Measurements from ENCODE around the gene MYOCD. TPM values are rescaled to one million over a fixed set of nuclear protein-coding genes. Genes with fewer than 3 reads are reported as not detected.

The MYOCD gene
- total RNA-seq, 1 experiment from 2014 or later, result not detected

- no peak for TF ChIP-seq EZH2 (IDR thresholded peaks at IDR 0.05; ENCODE audit: low read depth)
- no peak for TF ChIP-seq CTCF (conservative IDR thresholded peaks at IDR 0.05)
- Histone ChIP-seq H3K36me3 (ENCODE audit: low read depth) (no peaks in the 10 kb centered on the region), H3K27ac (no peak overlapping the region), H3K4me2 (no peak overlapping the region), H3F3A (ENCODE audit: insufficient read depth, low read depth) (no peaks in the 10 kb centered on the region), H3K27me3 (ENCODE audit: insufficient read depth, low read depth) (peaks cover 35% of the 10 kb centered on the region), H3K9me3 (ENCODE audit: insufficient read depth, low read depth) (no peaks in the 10 kb centered on the region), H3K4me1 (replicated peaks; ENCODE audit: insufficient read depth) (no peaks in the 10 kb centered on the region), H3K4me3 (no peak overlapping the region), H3K9me2 (ENCODE audit: insufficient read depth) (no peaks in the 10 kb centered on the region), H2AFZ (no peak overlapping the region), H3K79me2 (ENCODE audit: low read depth) (no peaks in the 10 kb centered on the region), H4K20me1 (ENCODE audit: insufficient read depth) (no peaks in the 10 kb centered on the region)
- intact Hi-C loops (cut with micrococcal nuclease; ENCODE audit: unreplicated experiment), result no loop called here
- no peak for DNase-seq
- ChIA-PET CTCF (no interaction called here), POLR2A (ENCODE audit: unreplicated experiment) (no interaction called here)
- BruUV-seq (replicated peaks), result no TSS peak
Observed at GRCh38 chr17:12738624-12739023, 72.9 kb downstream of the MYOCD start.

- H3K9me2 ChIP-seq (ENCODE audit: insufficient read depth), result no peaks in the 10 kb centered on the region
- no peak for TF ChIP-seq CTCF (conservative IDR thresholded peaks at IDR 0.05)
- no peak for TF ChIP-seq EZH2 (IDR thresholded peaks at IDR 0.05; ENCODE audit: low read depth)
- POLR2A ChIA-PET (ENCODE audit: unreplicated experiment), result no interaction called here
- no peaks in the 10 kb centered on the region for H4K20me1 ChIP-seq (ENCODE audit: insufficient read depth)
- no peaks in the 10 kb centered on the region for H3F3A ChIP-seq (ENCODE audit: insufficient read depth, low read depth)
- H3K4me3 ChIP-seq, result no peak overlapping the region
- intact Hi-C loops (cut with micrococcal nuclease; ENCODE audit: unreplicated experiment), result no loop called here
- no peak overlapping the region for H3K27ac ChIP-seq
- no peaks in the 10 kb centered on the region for H3K9me3 ChIP-seq (ENCODE audit: insufficient read depth, low read depth)
- peaks cover 35% of the 10 kb centered on the region for H3K27me3 ChIP-seq (ENCODE audit: insufficient read depth, low read depth)
- no peak for DNase-seq
- H3K79me2 ChIP-seq (ENCODE audit: low read depth), result no peaks in the 10 kb centered on the region
- H3K4me1 ChIP-seq (replicated peaks; ENCODE audit: insufficient read depth), result no peaks in the 10 kb centered on the region
- no peak overlapping the region for H2AFZ ChIP-seq
- no peak overlapping the region for H3K4me2 ChIP-seq
- no peaks in the 10 kb centered on the region for H3K36me3 ChIP-seq (ENCODE audit: low read depth)
- BruUV-seq (replicated peaks), result no TSS peak
- CTCF ChIA-PET, result no interaction called here
Observed at GRCh38 chr17:12739500-12739899, 73.8 kb downstream of the MYOCD start.

GRCh38 chr17:12743046-12743445 lies 77.4 kb downstream of the MYOCD start:
- peaks cover 25% of the 10 kb centered on the region for H3K27me3 ChIP-seq (ENCODE audit: insufficient read depth, low read depth)
- no peaks in the 10 kb centered on the region for H3F3A ChIP-seq (ENCODE audit: insufficient read depth, low read depth)
- intact Hi-C loops (cut with micrococcal nuclease; ENCODE audit: unreplicated experiment), result loop anchor here (5.0 kb wide), 1 partner anchor 486 kb away; no protein-coding TSS in a partner anchor
- H3K4me2 ChIP-seq, result no peak overlapping the region
- ChIA-PET POLR2A (ENCODE audit: unreplicated experiment) (no interaction called here), CTCF (no interaction called here)
- no peak overlapping the region for H2AFZ ChIP-seq
- H4K20me1 ChIP-seq (ENCODE audit: insufficient read depth), result no peaks in the 10 kb centered on the region
- no peaks in the 10 kb centered on the region for H3K9me3 ChIP-seq (ENCODE audit: insufficient read depth, low read depth)
- no peaks in the 10 kb centered on the region for H3K36me3 ChIP-seq (ENCODE audit: low read depth)
- no peaks in the 10 kb centered on the region for H3K4me1 ChIP-seq (replicated peaks; ENCODE audit: insufficient read depth)
- TF ChIP-seq CTCF (conservative IDR thresholded peaks at IDR 0.05), result no peak
- no peak for TF ChIP-seq EZH2 (IDR thresholded peaks at IDR 0.05; ENCODE audit: low read depth)
- no peaks in the 10 kb centered on the region for H3K79me2 ChIP-seq (ENCODE audit: low read depth)
- no peak for DNase-seq
- H3K9me2 ChIP-seq (ENCODE audit: insufficient read depth), result no peaks in the 10 kb centered on the region
- H3K4me3 ChIP-seq, result no peak overlapping the region
- no peak overlapping the region for H3K27ac ChIP-seq
- no TSS peak for BruUV-seq (replicated peaks)
